ENCODE data around the gene LCK. TPM values are rescaled to one million over a fixed set of nuclear protein-coding genes. Genes with fewer than 3 reads are reported as not detected.

LCK gene
- total RNA-seq, 1 donor from 2014 or later, result 0.77 TPM

DNA sequence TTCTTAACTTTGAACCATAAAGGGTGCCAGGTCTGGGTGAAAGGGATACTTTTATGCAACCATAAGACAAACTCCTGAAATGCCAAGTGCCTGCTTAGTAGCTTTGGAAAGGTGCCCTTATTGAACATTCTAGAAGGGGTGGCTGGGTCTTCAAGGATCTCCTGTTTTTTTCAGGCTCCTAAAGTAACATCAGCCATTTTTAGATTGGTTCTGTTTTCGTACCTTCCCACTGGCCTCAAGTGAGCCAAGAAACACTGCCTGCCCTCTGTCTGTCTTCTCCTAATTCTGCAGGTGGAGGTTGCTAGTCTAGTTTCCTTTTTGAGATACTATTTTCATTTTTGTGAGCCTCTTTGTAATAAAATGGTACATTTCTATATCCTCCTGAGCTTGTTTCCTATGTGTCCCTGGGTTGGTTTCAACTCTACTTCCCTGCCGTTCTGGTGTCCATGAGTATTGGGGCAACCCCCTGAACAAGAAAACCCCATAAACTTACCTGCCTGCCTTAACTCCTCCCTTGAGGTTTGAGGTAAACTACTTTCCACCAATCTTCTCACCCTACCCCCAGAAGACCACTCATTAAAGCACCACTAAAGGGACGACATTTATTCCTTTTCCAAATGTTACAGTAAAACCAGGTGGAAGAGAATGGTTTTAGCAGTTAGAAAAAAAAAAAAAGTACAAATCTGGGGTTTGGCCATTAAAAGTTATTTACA lies 82.3 kb downstream of the LCK start:
- Mint-ChIP-seq H3K4me3 (ENCODE audit: low read depth) (peak overlapping the region; percentile 97), H3K36me3 (ENCODE audit: insufficient read depth) (peaks cover 25% of the 10 kb centered on the region), H3K4me1 (ENCODE audit: low read depth) (peaks cover 35% of the 10 kb centered on the region), H3K9me3 (ENCODE audit: low read depth) (no peaks in the 10 kb centered on the region), H3K27me3 (peaks cover under 1% of the 10 kb centered on the region), H3K27ac (peak overlapping the region; percentile 92)
- TF ChIP-seq, protein P1, sequence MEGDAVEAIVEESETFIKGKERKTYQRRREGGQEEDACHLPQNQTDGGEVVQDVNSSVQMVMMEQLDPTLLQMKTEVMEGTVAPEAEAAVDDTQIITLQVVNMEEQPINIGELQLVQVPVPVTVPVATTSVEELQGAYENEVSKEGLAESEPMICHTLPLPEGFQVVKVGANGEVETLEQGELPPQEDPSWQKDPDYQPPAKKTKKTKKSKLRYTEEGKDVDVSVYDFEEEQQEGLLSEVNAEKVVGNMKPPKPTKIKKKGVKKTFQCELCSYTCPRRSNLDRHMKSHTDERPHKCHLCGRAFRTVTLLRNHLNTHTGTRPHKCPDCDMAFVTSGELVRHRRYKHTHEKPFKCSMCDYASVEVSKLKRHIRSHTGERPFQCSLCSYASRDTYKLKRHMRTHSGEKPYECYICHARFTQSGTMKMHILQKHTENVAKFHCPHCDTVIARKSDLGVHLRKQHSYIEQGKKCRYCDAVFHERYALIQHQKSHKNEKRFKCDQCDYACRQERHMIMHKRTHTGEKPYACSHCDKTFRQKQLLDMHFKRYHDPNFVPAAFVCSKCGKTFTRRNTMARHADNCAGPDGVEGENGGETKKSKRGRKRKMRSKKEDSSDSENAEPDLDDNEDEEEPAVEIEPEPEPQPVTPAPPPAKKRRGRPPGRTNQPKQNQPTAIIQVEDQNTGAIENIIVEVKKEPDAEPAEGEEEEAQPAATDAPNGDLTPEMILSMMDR (IDR thresholded peaks at IDR 0.05; ENCODE audit: unreplicated experiment), result no peak
- DNase-seq (ENCODE audit: low spot score, unreplicated experiment), result no peak

DNA sequence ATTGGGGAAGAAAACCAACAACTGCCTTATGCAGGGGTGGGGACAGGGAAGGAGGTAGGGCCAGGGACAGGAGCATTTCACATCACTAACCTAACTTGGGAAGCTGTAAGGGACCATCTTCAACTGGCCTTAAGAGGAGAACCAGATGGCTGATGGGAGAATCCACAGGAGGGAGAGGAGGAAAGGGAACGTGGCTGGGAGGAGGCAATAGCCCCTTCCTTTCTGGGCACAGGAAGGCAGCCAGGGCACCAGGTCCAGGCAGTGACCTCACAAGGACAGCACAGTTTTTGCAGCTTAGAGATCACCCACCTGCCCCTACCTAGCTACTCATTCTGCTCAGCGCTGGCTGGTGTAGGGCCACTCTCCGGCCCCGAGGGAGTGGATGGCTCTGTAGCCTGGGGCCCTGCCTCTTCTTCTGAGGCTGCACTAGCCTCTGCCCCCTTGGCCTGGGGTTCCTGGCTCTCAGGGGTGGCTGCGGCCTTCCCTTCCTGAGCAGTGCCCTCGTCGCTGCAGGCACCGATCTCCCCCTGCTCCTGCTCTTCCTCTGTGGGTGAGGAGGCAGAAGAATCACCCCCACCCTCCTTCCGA lies 83.3 kb downstream of the LCK start:
- Mint-ChIP-seq H3K27ac (peak overlapping the region; percentile 98), H3K36me3 (ENCODE audit: insufficient read depth) (peaks cover 23% of the 10 kb centered on the region), H3K9me3 (ENCODE audit: low read depth) (no peaks in the 10 kb centered on the region), H3K27me3 (peaks cover 6% of the 10 kb centered on the region), H3K4me3 (ENCODE audit: low read depth) (peak overlapping the region; percentile 97), H3K4me1 (ENCODE audit: low read depth) (peaks cover 40% of the 10 kb centered on the region)
- TF ChIP-seq, protein P1 (IDR thresholded peaks at IDR 0.05; ENCODE audit: unreplicated experiment), result no peak
- no peak for DNase-seq (ENCODE audit: low spot score, unreplicated experiment)

DNA sequence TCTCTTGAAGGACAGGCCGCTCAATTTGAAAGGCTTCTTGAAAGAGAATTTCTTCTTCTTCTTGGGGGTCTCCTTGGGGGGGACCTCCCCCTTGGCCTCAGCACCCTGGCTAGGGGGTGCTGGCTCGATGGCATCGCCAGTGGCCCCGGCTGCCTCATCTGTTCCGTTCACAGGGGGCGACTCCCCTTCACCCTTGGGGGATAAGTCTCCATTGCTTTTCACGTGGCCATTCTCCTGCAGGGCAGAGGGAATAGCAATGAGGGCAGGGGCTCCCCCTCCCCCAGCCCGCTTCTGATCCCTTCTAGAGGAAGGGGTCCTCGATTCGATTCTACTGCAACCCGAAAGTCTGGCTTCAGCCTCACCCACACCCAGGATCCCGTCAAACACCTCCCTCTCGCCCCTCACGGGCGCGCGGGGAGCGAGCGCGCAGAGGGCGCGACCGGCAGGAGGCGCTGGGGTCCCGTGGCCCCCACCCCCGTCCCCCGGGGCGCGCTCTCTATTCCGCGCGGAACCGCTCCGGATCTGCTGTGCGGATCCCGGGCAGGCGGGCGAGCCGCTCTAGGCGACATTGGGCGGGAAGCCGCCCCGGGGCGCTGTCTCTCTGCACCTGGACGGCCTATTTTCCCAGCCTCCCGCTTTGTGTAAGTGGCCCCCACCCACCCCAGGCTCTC lies 83.9 kb downstream of the LCK start:
- Mint-ChIP-seq H3K9me3 (ENCODE audit: low read depth) (no peaks in the 10 kb centered on the region), H3K27ac (peak overlapping the region; percentile 98), H3K4me3 (ENCODE audit: low read depth) (peak overlapping the region; percentile 97), H3K4me1 (ENCODE audit: low read depth) (peaks cover 40% of the 10 kb centered on the region), H3K27me3 (peaks cover 10% of the 10 kb centered on the region), H3K36me3 (ENCODE audit: insufficient read depth) (peaks cover 18% of the 10 kb centered on the region)
- no peak for DNase-seq (ENCODE audit: low spot score, unreplicated experiment)
- TF ChIP-seq, protein P1 (IDR thresholded peaks at IDR 0.05; ENCODE audit: unreplicated experiment), result peak; percentile 72

DNA sequence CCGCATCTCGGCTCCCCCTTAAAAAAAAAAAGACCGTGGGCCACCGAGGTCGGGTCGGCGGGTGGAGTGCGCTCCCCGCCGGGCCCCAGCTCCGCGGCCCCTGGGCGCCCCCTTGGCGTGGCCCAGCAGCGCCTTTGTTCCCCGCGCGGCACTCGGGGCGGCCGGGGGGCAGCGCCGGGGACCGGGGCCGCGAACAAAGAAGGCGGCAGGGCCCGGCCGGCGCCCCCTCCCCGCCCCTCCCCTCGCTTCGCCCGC lies 84.4 kb downstream of the LCK start:
- no peaks in the 10 kb centered on the region for H3K9me3 Mint-ChIP-seq (ENCODE audit: low read depth)
- TF ChIP-seq, protein P1 (IDR thresholded peaks at IDR 0.05; ENCODE audit: unreplicated experiment), result no peak
- peaks cover 17% of the 10 kb centered on the region for H3K36me3 Mint-ChIP-seq (ENCODE audit: insufficient read depth)
- peaks cover 40% of the 10 kb centered on the region for H3K4me1 Mint-ChIP-seq (ENCODE audit: low read depth)
- no peak for DNase-seq (ENCODE audit: low spot score, unreplicated experiment)
- no peak overlapping the region for H3K27ac Mint-ChIP-seq
- H3K27me3 Mint-ChIP-seq, result peaks cover 13% of the 10 kb centered on the region
- H3K4me3 Mint-ChIP-seq (ENCODE audit: low read depth), result peak overlapping the region; percentile 97

Other genes with a start within 250 kb of the LCK start
- gene KHDRBS1, start 237.4 kb upstream of the LCK start, total RNA-seq, result 232 and 235 TPM in 2 replicates
- gene TMEM39B, start 178.3 kb upstream of the LCK start, total RNA-seq, result 20.3 and 23.7 TPM in 2 replicates
- gene KPNA6, start 143.2 kb upstream of the LCK start, total RNA-seq, result 67.0 and 68.4 TPM in 2 replicates
- gene TXLNA, start 71.6 kb upstream of the LCK start, total RNA-seq, result 55.2 and 55.6 TPM in 2 replicates
- 15.5 and 16.5 TPM in 2 replicates for gene CCDC28B, start 50.7 kb upstream of the LCK start, total RNA-seq
- gene IQCC, start 45.6 kb upstream of the LCK start, total RNA-seq, result 5.1 and 5.6 TPM in 2 replicates
- not detected in 2 replicates for gene DCDC2B, start 42.2 kb upstream of the LCK start, total RNA-seq
- 43.2 and 49.2 TPM in 2 replicates for gene TMEM234, start 28.9 kb upstream of the LCK start, total RNA-seq
- gene EIF3I, start 28.9 kb upstream of the LCK start, total RNA-seq, result 143 and 145 TPM in 2 replicates
- gene FAM167B, start 4.0 kb upstream of the LCK start, total RNA-seq, result 3.8 and 4.4 TPM in 2 replicates
- 197 and 207 TPM in 2 replicates for gene HDAC1, start 40.8 kb downstream of the LCK start, total RNA-seq
- gene MARCKSL1, start 85.0 kb downstream of the LCK start, total RNA-seq, result 774 and 833 TPM in 2 replicates
- gene FAM229A, start 111.2 kb downstream of the LCK start, total RNA-seq, result 15.0 and 17.3 TPM in 2 replicates
- gene TSSK3, start 111.3 kb downstream of the LCK start, total RNA-seq, result 3.1 and 3.9 TPM in 2 replicates
- gene BSDC1, start 143.2 kb downstream of the LCK start, total RNA-seq, result 91.0 and 93.6 TPM in 2 replicates
- 4.3 and 4.7 TPM in 2 replicates for gene ZBTB8B, start 213.8 kb downstream of the LCK start, total RNA-seq